HepG2 (cell line): Measurements from ENCODE around the gene EXTL1. TPM values are rescaled to one million over a fixed set of nuclear protein-coding genes. Genes with fewer than 3 reads are reported as not detected.

ENCODE experiments used
- KDM2A ChIP-seq: sonication (generic); formaldehyde crosslinking; IDR thresholded peaks from 2 replicates; pipeline ENCODE4 v1.4.0; 2020; ENCODE audit warnings: low read depth, missing genetic modification reagents, borderline replicate concordance
- MED13 ChIP-seq: sonication (generic); formaldehyde crosslinking; IDR thresholded peaks from 2 replicates; pipeline ENCODE4 v1.5.0; 2020; ENCODE audit warnings: missing genetic modification reagents
- MEIS1 ChIP-seq: sonication (generic); formaldehyde crosslinking; IDR thresholded peaks from 2 replicates; pipeline ENCODE4 v1.9.0; 2021; ENCODE audit warnings: mild to moderate bottlenecking, missing genetic modification reagents, moderate library complexity, borderline replicate concordance
- MTF1 ChIP-seq: sonication (generic); formaldehyde crosslinking; IDR thresholded peaks from 2 replicates; pipeline ENCODE4 v1.5.0; 2020; ENCODE audit warnings: missing genetic modification reagents
- MYNN ChIP-seq: sonication (generic); formaldehyde crosslinking; IDR thresholded peaks from 2 replicates; pipeline ENCODE4 v1.4.0; 2020; ENCODE audit warnings: mild to moderate bottlenecking, low read depth, missing genetic modification reagents
- NR1H2 ChIP-seq: sonication (generic); formaldehyde crosslinking; IDR thresholded peaks from 2 replicates; pipeline ENCODE4 v1.8.1; 2022; ENCODE audit warnings: low read depth, missing genetic modification reagents, borderline replicate concordance
- PAWR ChIP-seq: sonication (generic); formaldehyde crosslinking; IDR thresholded peaks from 2 replicates; pipeline ENCODE4 v1.4.0; 2020; ENCODE audit warnings: missing genetic modification reagents, mild to moderate bottlenecking, borderline replicate concordance
- PITX1 ChIP-seq: sonication (generic); formaldehyde crosslinking; IDR thresholded peaks from 2 replicates; pipeline ENCODE4 v1.5.1; 2020; ENCODE audit warnings: mild to moderate bottlenecking, missing genetic modification reagents
- PPARG ChIP-seq: conservative IDR thresholded peaks from 2 replicates; pipeline ENCODE4 v1.6.1; 2016; ENCODE audit warnings: missing biosample characterization, missing genetic modification reagents
- RAD51 ChIP-seq: fragments of 450-650 bp; IDR thresholded peaks from 2 replicates; pipeline ENCODE4 v1.6.1; 2016; ENCODE audit warnings: borderline replicate concordance
- SIN3B ChIP-seq: fragments of 150-350 bp; IDR thresholded peaks from 2 replicates; pipeline ENCODE4 v1.6.1; 2014; ENCODE audit warnings: low read length
- SYNCRIP ChIP-seq: fragments of 200-400 bp; formaldehyde crosslinking; IDR thresholded peaks from 2 replicates; pipeline ENCODE4 v1.6.1; 2018; ENCODE audit warnings: mild to moderate bottlenecking, low read depth, low read length; ENCODE audit not compliant: insufficient read depth
- TBP ChIP-seq: sonication (generic); formaldehyde crosslinking; IDR thresholded peaks from 2 replicates; pipeline ENCODE4 v1.5.0; 2020; ENCODE audit warnings: missing genetic modification reagents
- ZKSCAN8 ChIP-seq: IDR thresholded peaks from 2 replicates; pipeline ENCODE4 v1.6.1; 2016; ENCODE audit warnings: borderline replicate concordance, missing genetic modification reagents, missing compliant biosample characterization
- ZNF12 ChIP-seq: sonication (generic); formaldehyde crosslinking; IDR thresholded peaks from 2 replicates; pipeline ENCODE4 v1.5.0; 2020; ENCODE audit warnings: missing genetic modification reagents
- ZNF431 ChIP-seq: sonication (generic); formaldehyde crosslinking; IDR thresholded peaks from 2 replicates; pipeline ENCODE4 v1.9.0; 2022; ENCODE audit warnings: missing genetic modification reagents, low read depth, mild to moderate bottlenecking, borderline replicate concordance
- ZNF530 ChIP-seq: sonication (generic); formaldehyde crosslinking; IDR thresholded peaks from 2 replicates; pipeline ENCODE4 v1.5.0; 2020; ENCODE audit warnings: low read depth, mild to moderate bottlenecking, missing genetic modification reagents
- ZNF775 ChIP-seq: sonication (generic); formaldehyde crosslinking; IDR thresholded peaks from 2 replicates; pipeline ENCODE4 v1.4.0; 2020; ENCODE audit warnings: missing genetic modification reagents, mild to moderate bottlenecking, moderate library complexity, borderline replicate concordance
- ZNF878 ChIP-seq: sonication (generic); formaldehyde crosslinking; IDR thresholded peaks from 2 replicates; pipeline ENCODE4 v1.8.1; 2023; ENCODE audit warnings: mild to moderate bottlenecking, missing genetic modification reagents, moderate library complexity
- polyA plus RNA-seq, 8 experiments: library from polyadenylated mRNA; depleted of rRNA in 3 of 8; stranded (reverse) in 7 of 8; unstranded in 1 of 8; fragments of >200 nt; fragmentation: Illumina TruSeq in 4 of 8; extraction: Trizol in 4 of 8; gene quantifications; 2 replicates each; pipeline versions ENCODE4 v1.2.1 to v1.2.3, GENCODE V29; 2011 to 2016; ENCODE audit warnings: low read depth in 4 of 8, missing spikeins in 1 of 8, mixed read lengths in 1 of 8; ENCODE audit not compliant: insufficient read depth in 1 of 8
- total RNA-seq, 5 experiments: library from RNA; depleted of rRNA; stranded (reverse); fragments of >200 nt; fragmentation: Illumina TruSeq; extraction: Trizol; gene quantifications; 2 replicates each; pipeline ENCODE4 v1.2.3, GENCODE V29; 2016; ENCODE audit warnings: low read depth in 1 of 5
- TF ChIP-seq, protein P1 (sequence below): sonication (generic); formaldehyde crosslinking; IDR thresholded peaks from 2 replicates; pipeline ENCODE4 v1.4.0; 2020; ENCODE audit warnings: missing genetic modification reagents
- TF ChIP-seq, protein P2 (sequence below): IDR thresholded peaks from 2 replicates; pipeline ENCODE4 v1.6.1; 2018; ENCODE audit warnings: missing genetic modification reagents
- TF ChIP-seq, protein P3 (sequence below): sonication (generic); formaldehyde crosslinking; IDR thresholded peaks from 2 replicates; pipeline ENCODE4 v1.5.1; 2020; ENCODE audit warnings: mild to moderate bottlenecking, missing genetic modification reagents, borderline replicate concordance
- TF ChIP-seq, protein P4 (sequence below): sonication (generic); formaldehyde crosslinking; IDR thresholded peaks from 2 replicates; pipeline ENCODE4 v1.5.0; 2020; ENCODE audit warnings: mild to moderate bottlenecking, missing genetic modification reagents, borderline replicate concordance

Gene EXTL1
- total and polyA plus RNA-seq, 2 of the 13 experiments (the other 11 are each of a cell fraction or from before 2014, with no cell fraction given), result 0.35 to 1.0 TPM

DNA sequence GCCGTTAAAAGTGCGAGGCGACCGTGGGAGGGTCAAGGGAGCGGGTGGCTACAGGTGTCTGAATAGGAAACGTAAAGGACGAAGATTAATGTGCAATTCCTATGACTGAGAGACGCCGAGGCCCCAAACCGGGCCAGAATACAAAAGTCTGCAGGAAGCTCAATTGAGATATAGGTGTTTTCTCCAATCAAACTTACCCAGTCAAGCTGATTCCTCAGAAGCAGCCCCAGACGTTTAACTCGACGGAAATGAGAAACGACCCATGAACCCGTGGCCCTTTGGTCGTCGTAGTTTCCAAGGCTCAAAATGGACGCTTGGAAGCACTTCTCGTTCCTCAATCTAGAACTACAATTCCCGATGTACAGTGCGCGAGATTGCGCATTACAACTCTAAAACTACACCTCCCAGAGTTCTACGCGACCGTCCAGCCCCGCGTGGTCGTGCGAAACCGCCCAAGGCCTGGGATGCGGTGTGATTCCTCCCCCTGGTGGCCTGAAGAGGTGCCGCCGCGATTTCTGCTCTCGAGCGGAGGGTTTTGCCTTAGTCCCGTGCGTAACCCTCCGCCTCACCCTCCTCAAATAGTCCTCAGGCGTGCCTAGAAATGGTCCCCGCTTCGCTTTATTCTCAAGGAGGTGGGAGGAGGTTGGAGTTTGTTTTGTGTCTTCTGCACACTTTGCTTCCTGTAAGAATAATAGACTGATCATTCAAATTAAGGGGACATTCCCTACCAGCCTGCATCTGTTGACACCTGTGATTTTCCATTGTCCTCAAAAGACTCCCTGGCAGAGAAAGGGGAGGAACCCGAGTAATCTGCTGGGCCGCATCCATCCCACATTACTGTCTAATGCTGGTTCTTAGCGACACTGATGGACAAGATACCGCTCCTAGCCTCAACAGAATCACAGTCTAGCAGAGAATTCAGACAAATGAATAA is 23.5 kb upstream of the EXTL1 start, which contains the start of gene PAFAH2 (continued):
- no peak for TF ChIP-seq ZNF878
- 0 out of 2 replicates have a peak, but pooled peaks have one; percentile 63 for TF ChIP-seq MYNN (CRISPR knock-in tag)
- TF ChIP-seq NR1H2 (CRISPR knock-in tag), result peak; percentile 54; the same call in 1 of the 2 replicates
- TF ChIP-seq ZKSCAN8 (CRISPR knock-in tag), result peak; percentile 94
- TF ChIP-seq RAD51, result no peak
- peak; percentile 67; the same call in 1 of the 2 replicates for TF ChIP-seq ZNF12 (CRISPR knock-in tag)
- no peak for TF ChIP-seq PAWR (CRISPR knock-in tag)
- peak; percentile 53; the same call in 1 of the 2 replicates for TF ChIP-seq MED13 (CRISPR knock-in tag)
- peak; percentile 99; the same call in 1 of the 2 replicates for TF ChIP-seq KDM2A (CRISPR knock-in tag)
- TF ChIP-seq, protein P1, sequence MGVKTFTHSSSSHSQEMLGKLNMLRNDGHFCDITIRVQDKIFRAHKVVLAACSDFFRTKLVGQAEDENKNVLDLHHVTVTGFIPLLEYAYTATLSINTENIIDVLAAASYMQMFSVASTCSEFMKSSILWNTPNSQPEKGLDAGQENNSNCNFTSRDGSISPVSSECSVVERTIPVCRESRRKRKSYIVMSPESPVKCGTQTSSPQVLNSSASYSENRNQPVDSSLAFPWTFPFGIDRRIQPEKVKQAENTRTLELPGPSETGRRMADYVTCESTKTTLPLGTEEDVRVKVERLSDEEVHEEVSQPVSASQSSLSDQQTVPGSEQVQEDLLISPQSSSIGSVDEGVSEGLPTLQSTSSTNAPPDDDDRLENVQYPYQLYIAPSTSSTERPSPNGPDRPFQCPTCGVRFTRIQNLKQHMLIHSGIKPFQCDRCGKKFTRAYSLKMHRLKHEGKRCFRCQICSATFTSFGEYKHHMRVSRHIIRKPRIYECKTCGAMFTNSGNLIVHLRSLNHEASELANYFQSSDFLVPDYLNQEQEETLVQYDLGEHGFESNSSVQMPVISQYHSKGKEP, result 0 out of 2 replicates have a peak, but pooled peaks have one; percentile 65
- TF ChIP-seq, protein P2, sequence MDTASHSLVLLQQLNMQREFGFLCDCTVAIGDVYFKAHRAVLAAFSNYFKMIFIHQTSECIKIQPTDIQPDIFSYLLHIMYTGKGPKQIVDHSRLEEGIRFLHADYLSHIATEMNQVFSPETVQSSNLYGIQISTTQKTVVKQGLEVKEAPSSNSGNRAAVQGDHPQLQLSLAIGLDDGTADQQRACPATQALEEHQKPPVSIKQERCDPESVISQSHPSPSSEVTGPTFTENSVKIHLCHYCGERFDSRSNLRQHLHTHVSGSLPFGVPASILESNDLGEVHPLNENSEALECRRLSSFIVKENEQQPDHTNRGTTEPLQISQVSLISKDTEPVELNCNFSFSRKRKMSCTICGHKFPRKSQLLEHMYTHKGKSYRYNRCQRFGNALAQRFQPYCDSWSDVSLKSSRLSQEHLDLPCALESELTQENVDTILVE (CRISPR knock-in tag), result peak; percentile 91
- TF ChIP-seq PITX1 (CRISPR knock-in tag), result peak; percentile 89
- no peak for TF ChIP-seq MTF1 (CRISPR knock-in tag)
- TF ChIP-seq PPARG (CRISPR knock-in tag), result 0 out of 2 replicates have a peak, but pooled peaks have one; percentile 18
- TF ChIP-seq ZNF431, result 0 out of 2 replicates have a peak, but pooled peaks have one; percentile 44
- no peak for TF ChIP-seq ZNF530 (CRISPR knock-in tag)
- 0 out of 2 replicates have a peak, but pooled peaks have one; percentile 72 for TF ChIP-seq TBP (CRISPR knock-in tag)
- TF ChIP-seq, protein P3, sequence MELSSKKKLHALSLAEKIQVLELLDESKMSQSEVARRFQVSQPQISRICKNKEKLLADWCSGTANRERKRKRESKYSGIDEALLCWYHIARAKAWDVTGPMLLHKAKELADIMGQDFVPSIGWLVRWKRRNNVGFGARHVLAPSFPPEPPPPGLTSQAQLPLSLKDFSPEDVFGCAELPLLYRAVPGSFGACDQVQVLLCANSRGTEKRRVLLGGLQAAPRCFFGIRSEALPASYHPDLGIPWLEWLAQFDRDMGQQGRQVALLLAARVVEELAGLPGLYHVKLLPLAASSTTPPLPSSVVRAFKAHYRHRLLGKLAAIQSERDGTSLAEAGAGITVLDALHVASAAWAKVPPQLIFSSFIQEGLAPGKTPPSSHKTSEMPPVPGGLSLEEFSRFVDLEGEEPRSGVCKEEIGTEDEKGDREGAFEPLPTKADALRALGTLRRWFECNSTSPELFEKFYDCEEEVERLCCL, result peak; percentile 56; the same call in 1 of the 2 replicates
- no peak for TF ChIP-seq SYNCRIP
- peak; percentile 82; the same call in 1 of the 2 replicates for TF ChIP-seq MEIS1 (CRISPR knock-in tag)
- TF ChIP-seq SIN3B, result peak; percentile 64
- peak; percentile 48; the same call in 1 of the 2 replicates for TF ChIP-seq ZNF775 (CRISPR knock-in tag)
- TF ChIP-seq, protein P4, sequence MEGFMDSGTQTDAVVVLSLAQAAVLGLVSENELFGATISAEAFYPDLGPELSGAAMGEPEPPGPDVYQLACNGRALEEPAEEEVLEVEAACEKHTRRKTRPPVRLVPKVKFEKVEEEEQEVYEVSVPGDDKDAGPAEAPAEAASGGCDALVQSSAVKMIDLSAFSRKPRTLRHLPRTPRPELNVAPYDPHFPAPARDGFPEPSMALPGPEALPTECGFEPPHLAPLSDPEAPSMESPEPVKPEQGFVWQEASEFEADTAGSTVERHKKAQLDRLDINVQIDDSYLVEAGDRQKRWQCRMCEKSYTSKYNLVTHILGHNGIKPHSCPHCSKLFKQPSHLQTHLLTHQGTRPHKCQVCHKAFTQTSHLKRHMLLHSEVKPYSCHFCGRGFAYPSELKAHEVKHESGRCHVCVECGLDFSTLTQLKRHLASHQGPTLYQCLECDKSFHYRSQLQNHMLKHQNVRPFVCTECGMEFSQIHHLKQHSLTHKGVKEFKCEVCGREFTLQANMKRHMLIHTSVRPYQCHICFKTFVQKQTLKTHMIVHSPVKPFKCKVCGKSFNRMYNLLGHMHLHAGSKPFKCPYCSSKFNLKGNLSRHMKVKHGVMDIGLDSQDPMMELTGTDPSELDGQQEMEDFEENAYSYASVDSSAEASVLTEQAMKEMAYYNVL (CRISPR knock-in tag), result peak; percentile 84; the same call in 1 of the 2 replicates
